Transverse colon (tissue), 4 donors: ENCODE measurements around the gene HOXA13. TPM values are rescaled to one million over a fixed set of nuclear protein-coding genes. Genes with fewer than 3 reads are reported as not detected.

Experiments used
- DNase-seq: peaks from one replicate; pipeline ENCODE4 v3.0.0-alpha.2; 2019
- H3K27ac ChIP-seq, 4 donors: fragments of 200-600 bp; sonication (generic); 2 replicates each; pipeline ENCODE4 v1.5.1; 2016 to 2018; ENCODE audit warnings: inconsistent platforms in 4 of 4
- H3K27me3 ChIP-seq: fragments of 200-600 bp; sonication (generic); 2 replicates; pipeline ENCODE4 v1.5.1; 2017; ENCODE audit warnings: inconsistent platforms
- H3K36me3 ChIP-seq, 4 donors: fragments of 200-600 bp; sonication (generic); 2 replicates each; pipeline ENCODE4 v1.5.1; 2017 to 2019; ENCODE audit warnings: inconsistent platforms in 4 of 4
- H3K4me1 ChIP-seq, 4 donors: fragments of 200-600 bp; sonication (generic); 2 replicates each; pipeline ENCODE4 v1.5.1; 2017 to 2020; ENCODE audit warnings: inconsistent platforms in 4 of 4
- H3K4me3 ChIP-seq, 4 donors: fragments of 200-600 bp; sonication (generic); 1 replicate in 1 of 4; 2 replicates in 3 of 4; pipeline versions ENCODE4 v1.5.1 to v1.6.1; 2017 to 2019; ENCODE audit warnings: inconsistent platforms in 4 of 4
- H3K9me3 ChIP-seq, 2 donors: fragments of 200-600 bp; sonication (generic); 2 replicates each; pipeline ENCODE4 v1.5.1; 2017 to 2019; ENCODE audit warnings: inconsistent platforms in 2 of 2
- CTCF ChIP-seq, 5 experiments: fragments of 200-600 bp in 3 of 5; fragments of 450-650 bp in 2 of 5; sonication (generic) in 3 of 5; IDR thresholded peaks; 1 replicate in 2 of 5; 2 replicates in 3 of 5; pipeline ENCODE4 v1.5.1; 2016 to 2017; ENCODE audit warnings: antibody characterized with exemption in 5 of 5, inconsistent platforms in 3 of 5, mild to moderate bottlenecking in 2 of 5, moderate library complexity in 1 of 5
- EP300 ChIP-seq: sonication (generic); formaldehyde crosslinking; IDR thresholded peaks from one replicate; pipeline ENCODE4 v1.6.1; 2017; ENCODE audit warnings: antibody characterized with exemption, low read depth
- POLR2A ChIP-seq: fragments of 450-650 bp; IDR thresholded peaks from one replicate; pipeline ENCODE4 v1.6.1; 2016; ENCODE audit warnings: antibody characterized with exemption, mild to moderate bottlenecking, moderate library complexity
- POLR2AphosphoS5 ChIP-seq, 3 donors: sonication (generic); formaldehyde crosslinking; IDR thresholded peaks; one replicate each; pipeline ENCODE4 v1.6.1; 2016; ENCODE audit warnings: antibody characterized with exemption in 3 of 3
- WGBS, 2 donors: methylation state at CpG; one replicate each; pipeline ENCODE4 v1.1.5; 2018; ENCODE audit warnings: low coverage in 1 of 2; 5-methylcytosine and 5-hydroxymethylcytosine counted together
- in situ Hi-C, 4 donors: fragments of 200-750 bp; cut with MboI; loops; one replicate each; pipeline versions ENCODE4 v1.15.0 to v1.15.1; 2017; ENCODE audit warnings: low sequenced_read_pairs in 3 of 4, low pct_ligation_motif_present in 1 of 4, low pct_unique_long_range_greater_than_20kb in 1 of 4
- intact Hi-C: fragments of 100-400 bp; cut with DNase I; formaldehyde crosslinking; loops from one replicate; pipeline ENCODE4 v1.15.1; 2023; ENCODE audit warnings: low total_unique reads
- total RNA-seq, 4 donors: library from RNA; depleted of rRNA; stranded (reverse); fragments of >200 nt; gene quantifications; one replicate each; pipeline ENCODE4 v1.1.0, GENCODE V29; 2016

Gene HOXA13
- total RNA-seq, 4 donors from 2014 or later: 22.5 to 69.9 (median 38.7) TPM

GRCh38 chr7:27156916-27157701 lies 42.8 kb downstream of the HOXA13 start:
- Histone ChIP-seq H3K4me3 (peak overlapping the region; percentile 52 to 64 (median 59)), H3K4me1 (peaks cover 24 to 63% (median 44%) of the 10 kb centered on the region in 4 donors), H3K9me3 (no peaks in the 10 kb centered on the region), H3K27me3 (peaks cover 51% of the 10 kb centered on the region), H3K36me3 (no peaks in the 10 kb centered on the region), H3K27ac (peak overlapping the region; percentile 95 to 99 (median 98))
- DNase-seq: peak; percentile 22
- in situ Hi-C loops: loop anchor here in 3 of 4 donors (5.0 to 25.0 kb wide), 5 partner anchors 785 to 1295 kb away; no protein-coding TSS in a partner anchor
- TF ChIP-seq EP300 (no peak), POLR2A (no peak), CTCF (IDR thresholded peaks at IDR 0.05) (no peak), POLR2AphosphoS5 (IDR thresholded peaks at IDR 0.05) (no peak)
- intact Hi-C loops: no loop called here
- 18% methylated on average over 22 of the region's 30 CpGs; no CpG with 5 or more reads in 1 of the 2 donors for WGBS, 2 donors

GRCh38 chr7:27156508-27156898 lies 43.4 kb downstream of the HOXA13 start, which contains the start of gene HOXA7:
TSS of gene HOXA7 (minus strand) at chr7:27156675. CDS start at chr7:27156545, 130 bp downstream.
- no peaks in the 10 kb centered on the region for H3K36me3 ChIP-seq
- WGBS, 2 donors: 0 to 3% methylated on average over 10 to 29 of the region's 33 CpGs
- peak within 1 kb of the TSS; percentile 52 to 64 (median 59) for H3K4me3 ChIP-seq
- peaks cover 53% of the 10 kb centered on the region for H3K27me3 ChIP-seq
- DNase-seq: peak; percentile 75
- in situ Hi-C loops (loop anchor here in 3 of 4 donors (5.0 to 25.0 kb wide), 5 partner anchors 784 to 1294 kb away; no protein-coding TSS in a partner anchor), intact Hi-C loops (no loop called here)
- H3K9me3 ChIP-seq: no peaks in the 10 kb centered on the region
- H3K4me1 ChIP-seq: peaks cover 24 to 57% (median 40%) of the 10 kb centered on the region in 4 donors
- TF ChIP-seq POLR2AphosphoS5 (IDR thresholded peaks at IDR 0.05) (peak in 2 of 3 donors; percentile 36 to 61), EP300 (no peak), POLR2A (no peak), CTCF (IDR thresholded peaks at IDR 0.05) (peak in 1 of 5 experiments; percentile 3)
- H3K27ac ChIP-seq: peak within 1 kb of the TSS; percentile 95 to 99 (median 98)

- WGBS, 2 donors: 3% methylated on average over 50 of the region's 63 CpGs; no CpG with 5 or more reads in 1 of the 2 donors
- in situ Hi-C loops: loop anchor here in 3 of 4 donors (5.0 to 25.0 kb wide), 5 partner anchors 784 to 1294 kb away; no protein-coding TSS in a partner anchor
- TF ChIP-seq POLR2A (peak; percentile 79), CTCF (IDR thresholded peaks at IDR 0.05) (peak in 1 of 5 experiments; percentile 6), EP300 (no peak), POLR2AphosphoS5 (IDR thresholded peaks at IDR 0.05) (peak; percentile 29 to 80 (median 54))
- DNase-seq: peak; percentile 70
- Histone ChIP-seq H3K4me3 (peak overlapping the region; percentile 52 to 64 (median 59)), H3K36me3 (no peaks in the 10 kb centered on the region), H3K9me3 (no peaks in the 10 kb centered on the region), H3K27ac (peak overlapping the region; percentile 95 to 99 (median 98)), H3K4me1 (peaks cover 24 to 52% (median 38%) of the 10 kb centered on the region in 4 donors), H3K27me3 (peaks cover 57% of the 10 kb centered on the region)
- intact Hi-C loops: no loop called here
Measured at GRCh38 chr7:27155816-27156507, 43.9 kb downstream of the HOXA13 start.
